Omental fat pad (tissue), 4 donors: Measurements from ENCODE around the gene SPARC. TPM values are rescaled to one million over a fixed set of nuclear protein-coding genes. Genes with fewer than 3 reads are reported as not detected.

Source experiments
- ATAC-seq: fragments of 150-250 bp; one replicate; pipeline ENCODE4 v1.9.1; 2016; ENCODE audit warnings: mild to moderate bottlenecking, moderate library complexity; ENCODE audit not compliant: low FRiP score
- DNase-seq: peaks from one replicate; pipeline ENCODE4 v3.0.0-alpha.2; 2019; ENCODE audit warnings: low spot score
- CTCF ChIP-seq, 3 donors: fragments of 450-650 bp; IDR thresholded peaks; one replicate each; pipeline ENCODE4 v1.5.1; 2016 to 2017; ENCODE audit warnings: antibody characterized with exemption in 3 of 3, mild to moderate bottlenecking in 3 of 3, moderate library complexity in 2 of 3
- total RNA-seq, 4 donors: library from RNA; depleted of rRNA; stranded (reverse); fragments of >200 nt; gene quantifications; one replicate each; pipeline ENCODE4 v1.1.0, GENCODE V29; 2016

SPARC gene
- total RNA-seq, 4 donors from 2014 or later = 579 to 1,303 (median 656) TPM

GRCh38 chr5:151679421-151680155, 7.1 kb downstream of the SPARC start:
- no peak for DNase-seq
- TF ChIP-seq CTCF (IDR thresholded peaks at IDR 0.05) = no peak
- no peak for ATAC-seq

- no peak for DNase-seq
- no peak for ATAC-seq
- no peak for TF ChIP-seq CTCF (IDR thresholded peaks at IDR 0.05)
Measured at GRCh38 chr5:151678713-151679112, 8.0 kb downstream of the SPARC start.

DNA sequence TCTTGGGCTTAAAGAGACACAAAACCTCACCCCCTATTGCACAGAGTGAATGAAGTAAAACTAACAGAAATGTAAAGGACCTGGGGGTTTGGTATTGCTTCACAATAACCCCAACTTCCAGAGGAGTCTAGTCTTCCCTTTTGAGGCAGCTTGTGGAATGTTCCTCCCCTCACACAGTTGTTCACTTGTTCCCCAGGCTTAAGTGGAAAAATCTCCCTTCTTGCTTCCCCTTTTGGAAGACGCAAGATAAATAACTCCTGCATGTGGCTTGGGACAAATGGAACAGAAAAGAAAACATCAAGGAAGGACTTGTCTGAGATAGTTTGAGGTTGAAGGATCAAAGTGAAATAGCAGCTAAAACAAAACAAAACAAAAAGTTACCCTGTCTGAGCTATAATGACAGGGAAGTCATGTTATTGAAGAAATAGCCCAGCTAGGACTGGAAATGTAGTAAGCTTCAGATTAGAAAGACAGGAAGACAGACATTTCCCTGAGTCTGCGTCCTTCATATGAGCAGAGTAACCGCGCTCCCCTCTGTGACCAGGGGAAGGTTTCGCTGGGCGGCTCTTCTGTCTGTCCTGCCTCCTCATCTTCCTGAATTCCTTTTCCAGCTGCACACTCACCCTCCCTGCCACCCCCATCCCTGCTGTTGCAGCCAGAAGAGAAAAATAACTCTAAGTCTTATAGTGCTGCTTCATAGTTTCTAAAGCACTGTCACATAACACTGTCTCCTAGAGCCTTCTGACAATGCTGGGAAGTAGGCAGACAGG, 8.8 kb downstream of the SPARC start:
- DNase-seq = no peak
- no peak for TF ChIP-seq CTCF (IDR thresholded peaks at IDR 0.05)
- peak; percentile 16 for ATAC-seq

DNA sequence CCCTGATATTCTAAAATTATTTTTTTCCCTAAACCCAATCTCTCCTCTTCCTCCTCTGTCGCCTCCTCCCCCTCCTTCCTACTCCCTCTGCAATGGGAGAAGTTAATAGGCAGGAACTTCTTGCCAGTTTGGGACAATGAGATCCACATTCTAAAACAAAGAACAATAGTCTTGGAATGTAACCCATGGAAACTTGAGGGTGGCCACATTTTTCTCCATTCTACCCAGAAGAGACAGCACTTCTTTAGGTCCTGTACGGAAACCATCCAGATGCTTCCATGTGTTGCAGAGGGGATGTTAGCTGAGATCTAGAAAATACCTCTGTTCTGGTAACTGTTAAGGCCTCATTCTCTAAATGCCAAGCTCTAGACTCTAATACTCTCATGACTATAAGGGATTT, 10.0 kb downstream of the SPARC start:
- ATAC-seq = no peak
- no peak for TF ChIP-seq CTCF (IDR thresholded peaks at IDR 0.05)

GRCh38 chr5:151676314-151676712, 10.4 kb downstream of the SPARC start:
- ATAC-seq (no peak), DNase-seq (no peak)
- no peak for TF ChIP-seq CTCF (IDR thresholded peaks at IDR 0.05)

More for the DNA sequence above, 10.0 kb downstream of the SPARC start:
- no peak for DNase-seq

DNA sequence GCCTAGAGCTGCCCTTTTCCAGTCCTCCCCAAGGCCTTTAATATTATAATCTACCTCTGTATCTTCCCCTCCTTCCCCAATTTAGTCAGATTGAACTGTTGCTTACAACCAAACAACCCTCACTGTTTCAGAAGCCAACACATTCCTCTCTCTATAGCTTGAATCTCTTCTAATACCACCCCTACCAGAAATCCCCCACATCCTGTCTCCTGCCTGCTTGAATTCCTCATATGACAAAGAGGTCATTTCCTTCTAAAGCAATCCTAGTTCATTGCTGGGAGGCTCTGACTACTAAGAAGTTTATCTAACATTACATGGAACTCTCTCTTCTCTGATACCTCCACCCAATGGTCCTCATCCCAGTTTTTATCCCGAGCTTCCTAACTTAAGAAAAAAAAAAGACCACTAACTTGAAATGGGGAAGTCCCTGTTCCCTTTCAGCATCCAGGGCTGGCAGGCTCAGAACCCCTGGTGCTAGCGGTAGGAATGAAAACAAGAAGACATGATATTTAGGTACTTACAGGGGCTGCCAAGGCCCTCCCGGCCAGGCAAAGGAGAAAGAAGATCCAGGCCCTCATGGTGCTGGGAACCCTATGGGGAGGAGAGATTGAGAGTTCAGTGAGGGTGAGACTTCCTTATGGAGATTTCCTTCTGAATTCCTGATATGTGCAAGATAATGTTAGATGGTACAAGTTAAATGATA, 11.0 kb downstream of the SPARC start:
- DNase-seq = no peak
- TF ChIP-seq CTCF (IDR thresholded peaks at IDR 0.05) = no peak
- ATAC-seq = no peak
